Natural killer cell treated with Interleukin-12 subunit alpha and Interleukin-12 subunit beta and Interleukin-15 and Interleukin-18, amount 100 ng/mL, for 72 hours (primary cell): Measurements from ENCODE around the gene UAP1. TPM values are rescaled to one million over a fixed set of nuclear protein-coding genes. Genes with fewer than 3 reads are reported as not detected.
A peak's percentile ranks its signal among the peaks of the same experiment; 100 is the strongest.

ENCODE experiments used
- ATAC-seq, 2 donors: fragments of 150-1000 bp; cut with Tn5 transposase in 1 of 2; sonication (Bioruptor Pico), chemical (Tn5 transposase) in 1 of 2; 2 replicates each; pipeline ENCODE4 v1.10.0; 2021
- DNase-seq: peaks from one replicate; pipeline ENCODE4 v3.0.0; 2022; ENCODE audit warnings: low spot score
- H3K27ac Mint-ChIP-seq, 2 donors: 1 replicate in 1 of 2; 2 replicates in 1 of 2; pipeline ENCODE4 v1.8.0; 2022; ENCODE audit warnings: mixed read lengths in 2 of 2, mild to moderate bottlenecking in 1 of 2, moderate library complexity in 1 of 2
- H3K27me3 Mint-ChIP-seq, 2 donors: 1 replicate in 1 of 2; 2 replicates in 1 of 2; pipeline ENCODE4 v1.8.0; 2022; ENCODE audit warnings: mixed read lengths in 2 of 2
- H3K36me3 Mint-ChIP-seq: one replicate; pipeline ENCODE4 v1.8.0; 2022; ENCODE audit warnings: mixed read lengths
- H3K4me1 Mint-ChIP-seq, 2 donors: 1 replicate in 1 of 2; 2 replicates in 1 of 2; pipeline ENCODE4 v1.8.0; 2022; ENCODE audit warnings: low read depth in 2 of 2, mixed read lengths in 2 of 2, mild to moderate bottlenecking in 1 of 2
- H3K4me3 Mint-ChIP-seq: one replicate; pipeline ENCODE4 v1.8.0; 2022; ENCODE audit warnings: mixed read lengths
- H3K9me3 Mint-ChIP-seq: 2 replicates; pipeline ENCODE4 v1.8.0; 2022; ENCODE audit warnings: mixed read lengths
- total RNA-seq, 2 donors: library from RNA; stranded (reverse); gene quantifications; one replicate each; pipeline ENCODE4 v1.2.3, GENCODE V29; 2022

Gene UAP1
- 10 to 100 TPM; 24.3 to 40.8 TPM for total RNA-seq

- Mint-ChIP-seq H3K27ac (peak within 1 kb of the TSS; percentile 88), H3K9me3 (no peaks in the 10 kb centered on the region), H3K36me3 (peaks cover 5% of the 10 kb centered on the region), H3K4me1 (peaks cover 31 to 48% of the 10 kb centered on the region in 2 donors), H3K27me3 (no peaks in the 10 kb centered on the region), H3K4me3 (peak within 1 kb of the TSS; percentile 87)
- ATAC-seq (peak in 1 of 2 donors; percentile 63), DNase-seq (no peak)
Measured at GRCh38 chr1:162561616-162562469, at the start of gene UAP1. UAP1 (plus strand) TSS chr1:162561722; CDS start chr1:162566069, 4,347 bp downstream.

DNA sequence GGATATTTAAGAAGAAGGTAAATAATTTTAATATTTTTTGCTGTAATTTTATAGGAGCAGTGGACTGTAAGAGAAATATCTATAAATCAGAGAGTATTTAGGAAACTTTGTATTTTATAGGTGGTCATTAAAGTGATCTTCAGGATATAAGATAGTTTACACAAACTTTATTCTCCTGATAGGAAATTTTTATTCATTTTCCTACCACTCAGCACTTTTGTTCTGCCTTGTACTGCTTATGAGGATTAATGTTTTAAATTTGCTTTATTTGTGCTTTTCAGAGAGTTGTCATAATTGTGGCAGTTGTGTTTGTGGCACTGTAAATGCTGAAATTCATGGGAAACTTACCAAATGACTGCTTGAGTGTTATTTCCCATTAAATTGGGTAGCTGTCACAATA, 34.2 kb upstream of the UAP1 start:
- no peak for ATAC-seq
- Mint-ChIP-seq H3K9me3 (no peaks in the 10 kb centered on the region), H3K4me3 (no peak overlapping the region), H3K27ac (no peak overlapping the region), H3K36me3 (peaks cover 28% of the 10 kb centered on the region), H3K27me3 (no peaks in the 10 kb centered on the region), H3K4me1 (peaks cover 4 to 13% of the 10 kb centered on the region in 2 donors)
- DNase-seq, result no peak

- no peaks in the 10 kb centered on the region for H3K9me3 Mint-ChIP-seq
- DNase-seq (no peak), ATAC-seq (no peak)
- peaks cover 4 to 13% of the 10 kb centered on the region in 2 donors for H3K4me1 Mint-ChIP-seq
- no peak overlapping the region for H3K4me3 Mint-ChIP-seq
- no peaks in the 10 kb centered on the region for H3K27me3 Mint-ChIP-seq
- no peak overlapping the region for H3K27ac Mint-ChIP-seq
- peaks cover 4% of the 10 kb centered on the region for H3K36me3 Mint-ChIP-seq
Measured at GRCh38 chr1:162530307-162530987, 31.1 kb upstream of the UAP1 start.

DNA sequence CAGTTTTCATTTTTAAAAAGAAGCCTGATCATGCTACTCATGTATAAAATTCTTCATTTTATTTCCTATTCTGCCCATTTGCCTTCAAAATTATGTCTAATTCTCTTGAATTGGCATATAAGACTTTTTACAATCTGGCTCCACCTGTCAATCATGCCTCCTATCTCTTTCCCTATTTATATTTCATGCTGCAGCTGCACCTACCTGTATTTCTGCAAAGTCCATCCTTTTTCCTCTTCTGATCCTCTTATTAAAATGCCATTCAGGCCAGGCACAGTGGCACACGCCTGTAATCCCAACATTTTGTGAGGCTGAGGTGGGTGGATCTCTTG, 30.6 kb upstream of the UAP1 start:
- Mint-ChIP-seq H3K36me3 (peaks cover 4% of the 10 kb centered on the region), H3K27ac (no peak overlapping the region), H3K4me3 (no peak overlapping the region), H3K9me3 (no peaks in the 10 kb centered on the region), H3K27me3 (no peaks in the 10 kb centered on the region), H3K4me1 (peaks cover 4 to 13% of the 10 kb centered on the region in 2 donors)
- DNase-seq (no peak), ATAC-seq (no peak)

- ATAC-seq (no peak), DNase-seq (no peak)
- H3K4me1 Mint-ChIP-seq, result peaks cover 7 to 8% of the 10 kb centered on the region in 2 donors
- H3K27ac Mint-ChIP-seq, result no peak overlapping the region
- no peaks in the 10 kb centered on the region for H3K36me3 Mint-ChIP-seq
- no peaks in the 10 kb centered on the region for H3K27me3 Mint-ChIP-seq
- H3K4me3 Mint-ChIP-seq, result no peak overlapping the region
- no peaks in the 10 kb centered on the region for H3K9me3 Mint-ChIP-seq
Measured at GRCh38 chr1:162535501-162535900, 26.0 kb upstream of the UAP1 start.

DNA sequence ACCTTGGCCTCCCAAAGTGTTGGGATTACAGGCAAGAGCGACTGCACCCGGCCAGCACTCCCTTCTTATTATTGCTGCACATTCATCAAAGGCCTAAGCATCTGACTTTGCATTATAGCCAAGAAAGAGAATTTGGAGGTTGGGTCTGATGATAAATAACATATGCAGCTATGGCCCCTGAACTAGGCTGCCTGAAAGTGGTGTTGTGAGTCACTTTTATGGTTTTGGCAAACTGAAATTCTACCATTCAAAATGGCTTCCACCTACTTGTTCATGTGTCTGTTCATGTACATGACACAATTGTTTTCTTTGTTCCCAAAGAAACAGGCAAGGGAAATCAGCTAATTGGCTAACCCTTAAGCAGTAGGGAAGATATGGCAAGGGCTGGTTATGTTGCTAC, 25.0 kb upstream of the UAP1 start:
- H3K27me3 Mint-ChIP-seq, result no peaks in the 10 kb centered on the region
- H3K4me1 Mint-ChIP-seq, result peaks cover 2 to 8% of the 10 kb centered on the region in 2 donors
- no peak for ATAC-seq
- H3K4me3 Mint-ChIP-seq, result no peak overlapping the region
- DNase-seq, result no peak
- no peaks in the 10 kb centered on the region for H3K36me3 Mint-ChIP-seq
- H3K27ac Mint-ChIP-seq, result no peak overlapping the region
- no peaks in the 10 kb centered on the region for H3K9me3 Mint-ChIP-seq

- H3K27me3 Mint-ChIP-seq, result no peaks in the 10 kb centered on the region
- no peak overlapping the region for H3K4me3 Mint-ChIP-seq
Measured at GRCh38 chr1:162537216-162537615, 24.3 kb upstream of the UAP1 start.

DNA sequence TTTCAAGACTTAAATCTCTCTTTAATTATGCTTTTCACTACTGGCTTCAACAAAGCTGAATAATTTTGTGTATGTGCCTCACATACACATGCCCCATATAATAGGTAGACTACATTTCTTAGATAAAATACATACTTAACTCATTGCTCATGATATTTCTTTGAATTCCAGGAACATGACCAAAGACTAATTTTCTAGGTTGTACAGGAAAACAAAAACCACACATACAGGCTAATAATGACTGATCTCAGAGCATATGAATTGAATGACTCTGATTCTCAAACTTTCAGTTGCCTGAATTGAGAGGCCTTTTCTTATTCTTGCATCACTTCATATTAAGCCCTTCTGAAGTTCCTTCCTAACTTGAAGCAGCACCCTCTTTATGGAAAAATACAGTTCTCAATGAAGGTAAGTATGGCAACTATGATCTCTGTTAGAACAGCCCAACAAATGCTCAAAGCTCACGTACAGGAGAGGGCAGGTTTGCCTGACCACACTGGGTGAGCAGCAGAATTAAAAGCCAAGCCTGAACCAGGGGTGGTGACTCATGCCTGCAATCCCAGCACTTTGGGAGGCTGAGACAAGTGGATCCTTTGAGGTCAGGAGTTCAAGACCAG, 22.6 kb upstream of the UAP1 start:
- ATAC-seq, result peak in 1 of 2 donors; percentile 80
- Mint-ChIP-seq H3K4me3 (no peak overlapping the region), H3K27me3 (no peaks in the 10 kb centered on the region), H3K27ac (peak overlapping the region in 1 of 2 donors; percentile 62), H3K4me1 (peaks cover 0 to 8% of the 10 kb centered on the region in 2 donors), H3K36me3 (peaks cover 6% of the 10 kb centered on the region), H3K9me3 (no peaks in the 10 kb centered on the region)
- no peak for DNase-seq

More at GRCh38 chr1:162537216-162537615, 24.3 kb upstream of the UAP1 start:
- no peak for ATAC-seq
- Mint-ChIP-seq H3K27ac (no peak overlapping the region), H3K4me1 (peaks cover 0 to 8% of the 10 kb centered on the region in 2 donors), H3K9me3 (no peaks in the 10 kb centered on the region), H3K36me3 (no peaks in the 10 kb centered on the region)
- DNase-seq, result no peak

- H3K27ac Mint-ChIP-seq, result no peak overlapping the region
- H3K27me3 Mint-ChIP-seq, result no peaks in the 10 kb centered on the region
- no peaks in the 10 kb centered on the region for H3K9me3 Mint-ChIP-seq
- H3K36me3 Mint-ChIP-seq, result peaks cover 6% of the 10 kb centered on the region
- DNase-seq (no peak), ATAC-seq (no peak)
- H3K4me1 Mint-ChIP-seq, result peaks cover 0 to 8% of the 10 kb centered on the region in 2 donors
- no peak overlapping the region for H3K4me3 Mint-ChIP-seq
Measured at GRCh38 chr1:162541619-162542141, 19.8 kb upstream of the UAP1 start.

- DNase-seq, result no peak
- Mint-ChIP-seq H3K36me3 (peaks cover 6% of the 10 kb centered on the region), H3K4me1 (peaks cover 3 to 12% of the 10 kb centered on the region in 2 donors), H3K27ac (no peak overlapping the region), H3K27me3 (no peaks in the 10 kb centered on the region), H3K9me3 (no peaks in the 10 kb centered on the region), H3K4me3 (no peak overlapping the region)
- no peak for ATAC-seq
Measured at GRCh38 chr1:162543228-162543627, 18.3 kb upstream of the UAP1 start.

- H3K27ac Mint-ChIP-seq, result peak overlapping the region; percentile 78 to 91
- ATAC-seq (peak; percentile 84 to 97), DNase-seq (peak; percentile 63)
- no peaks in the 10 kb centered on the region for H3K9me3 Mint-ChIP-seq
- peaks cover 13 to 15% of the 10 kb centered on the region in 2 donors for H3K4me1 Mint-ChIP-seq
- H3K4me3 Mint-ChIP-seq, result peak overlapping the region; percentile 70
- H3K36me3 Mint-ChIP-seq, result peaks cover 2% of the 10 kb centered on the region
- H3K27me3 Mint-ChIP-seq, result no peaks in the 10 kb centered on the region
Measured at GRCh38 chr1:162548170-162548569, 13.4 kb upstream of the UAP1 start.

GRCh38 chr1:162549001-162549400, 12.5 kb upstream of the UAP1 start:
- peaks cover 13 to 15% of the 10 kb centered on the region in 2 donors for H3K4me1 Mint-ChIP-seq
- H3K4me3 Mint-ChIP-seq, result no peak overlapping the region
- DNase-seq (no peak), ATAC-seq (no peak)
- H3K9me3 Mint-ChIP-seq, result no peaks in the 10 kb centered on the region
- H3K36me3 Mint-ChIP-seq, result no peaks in the 10 kb centered on the region
- no peaks in the 10 kb centered on the region for H3K27me3 Mint-ChIP-seq
- H3K27ac Mint-ChIP-seq, result peak overlapping the region; percentile 78 to 91

DNA sequence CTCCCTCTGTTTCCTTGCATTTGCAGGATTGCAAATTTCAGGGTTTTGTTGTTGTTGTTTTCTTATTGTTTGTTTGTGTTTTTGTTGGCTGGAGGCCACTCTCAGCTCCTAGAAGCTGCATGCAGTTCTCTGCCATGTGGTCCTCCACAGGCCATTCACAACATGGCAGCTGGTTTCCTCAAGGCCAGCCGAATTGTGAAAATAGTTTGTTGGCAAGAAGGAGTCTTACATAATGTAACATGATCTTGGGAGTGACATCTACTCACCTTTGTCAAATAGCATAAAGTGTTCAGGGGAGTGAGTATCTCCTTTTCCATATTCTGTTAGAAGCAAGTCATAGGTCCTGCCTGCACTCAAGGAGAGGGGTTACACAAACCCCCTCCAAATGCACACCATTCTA, 10.6 kb upstream of the UAP1 start:
- Mint-ChIP-seq H3K36me3 (no peaks in the 10 kb centered on the region), H3K9me3 (no peaks in the 10 kb centered on the region), H3K27ac (no peak overlapping the region), H3K4me1 (peaks cover 13 to 15% of the 10 kb centered on the region in 2 donors), H3K27me3 (no peaks in the 10 kb centered on the region), H3K4me3 (no peak overlapping the region)
- DNase-seq (no peak), ATAC-seq (no peak)
